ENCODE results near the gene TRIM15.

TRIM15 gene

DNA sequence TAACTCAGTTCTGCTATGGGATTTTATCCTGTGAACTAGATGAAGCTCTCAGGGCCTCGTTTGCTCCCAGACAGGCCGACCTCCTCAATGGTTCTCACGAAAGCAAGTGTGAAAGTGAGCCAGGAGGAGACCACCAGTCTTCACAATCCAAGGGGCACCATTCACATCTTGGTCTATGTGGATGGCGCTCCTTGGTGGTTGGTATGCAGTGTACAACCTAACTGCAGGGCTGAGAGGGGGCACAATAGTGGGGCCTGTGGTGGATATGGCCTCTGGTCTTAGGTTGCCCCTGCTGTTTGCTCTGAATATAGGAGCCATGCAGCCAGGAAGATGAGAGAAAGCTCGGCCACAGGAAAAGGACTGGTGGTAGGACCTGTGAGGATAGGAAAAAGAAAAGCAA is 25.2 kb downstream of the TRIM15 start:
- TF ChIP-seq ZNF274 (IDR thresholded peaks at IDR 0.05; ENCODE audit: low read depth, low read length): no peak
- no peak overlapping the region for H3K4me3 ChIP-seq (ENCODE audit: low read length)

DNA sequence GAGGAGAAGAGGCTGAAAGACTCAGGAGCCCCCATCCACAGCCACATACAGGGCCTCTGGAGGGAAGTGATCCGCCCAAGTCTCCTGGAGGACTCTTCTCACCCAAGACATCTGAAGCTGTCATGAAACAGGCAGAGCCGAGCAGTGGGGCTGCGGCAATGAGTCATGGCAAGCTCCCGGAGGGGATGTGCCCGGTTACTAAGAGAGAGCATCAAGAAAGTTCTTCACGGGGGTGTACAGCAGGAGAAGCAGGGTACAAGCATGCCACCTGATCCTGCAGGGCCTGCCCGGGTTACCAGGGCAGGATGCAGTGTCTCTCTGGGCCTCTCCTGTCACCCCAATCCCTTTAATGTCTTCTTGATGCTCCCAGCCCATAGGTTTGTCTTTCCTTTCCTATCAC is 28.7 kb downstream of the TRIM15 start:
- H3K4me3 ChIP-seq (ENCODE audit: low read length): no peak overlapping the region
- TF ChIP-seq ZNF274 (IDR thresholded peaks at IDR 0.05; ENCODE audit: low read depth, low read length): no peak

DNA sequence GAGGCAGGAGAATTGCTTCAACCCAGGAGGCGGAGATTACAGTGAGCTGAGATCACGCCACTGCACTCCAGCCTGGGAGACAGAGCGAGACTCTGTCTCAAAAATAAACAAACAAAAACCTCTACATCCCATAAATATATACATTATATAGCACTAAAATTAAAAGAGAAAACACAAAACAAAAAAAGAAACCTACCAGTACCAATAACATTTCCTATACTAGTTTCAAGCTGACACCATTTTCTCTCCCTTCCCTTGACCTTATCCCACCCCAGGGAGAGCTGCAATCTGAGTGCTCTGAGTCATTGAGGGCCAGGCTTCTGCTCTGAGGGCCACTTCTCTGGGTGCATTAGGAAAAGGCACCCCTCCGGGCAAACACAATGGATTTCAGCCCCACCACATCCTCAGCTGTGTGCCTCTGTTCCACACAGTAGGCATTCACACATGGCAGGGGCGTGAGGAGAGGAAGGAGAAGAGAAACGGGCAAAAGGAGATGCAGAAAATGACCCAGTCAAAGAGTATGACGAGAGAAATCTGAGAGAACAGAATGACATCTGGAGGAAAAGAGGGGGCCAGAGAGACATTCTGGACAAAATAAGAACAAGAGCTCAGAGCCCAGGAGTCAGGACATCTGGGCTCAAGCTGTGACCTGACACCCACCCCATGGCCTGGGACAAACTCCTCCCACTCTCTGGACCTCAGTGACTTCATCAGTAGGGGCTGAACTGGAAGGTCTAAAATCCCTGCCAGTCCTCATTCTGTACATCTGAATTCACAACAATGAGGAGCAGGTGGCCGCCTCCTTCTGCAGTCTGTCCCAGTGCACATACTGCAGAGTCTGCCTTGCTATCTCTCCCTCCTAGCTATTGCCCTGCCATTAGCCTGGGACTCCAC is 31.7 kb downstream of the TRIM15 start:
- no peak overlapping the region for H3K4me3 ChIP-seq (ENCODE audit: low read length)
- TF ChIP-seq ZNF274 (IDR thresholded peaks at IDR 0.05; ENCODE audit: low read depth, low read length): no peak

DNA sequence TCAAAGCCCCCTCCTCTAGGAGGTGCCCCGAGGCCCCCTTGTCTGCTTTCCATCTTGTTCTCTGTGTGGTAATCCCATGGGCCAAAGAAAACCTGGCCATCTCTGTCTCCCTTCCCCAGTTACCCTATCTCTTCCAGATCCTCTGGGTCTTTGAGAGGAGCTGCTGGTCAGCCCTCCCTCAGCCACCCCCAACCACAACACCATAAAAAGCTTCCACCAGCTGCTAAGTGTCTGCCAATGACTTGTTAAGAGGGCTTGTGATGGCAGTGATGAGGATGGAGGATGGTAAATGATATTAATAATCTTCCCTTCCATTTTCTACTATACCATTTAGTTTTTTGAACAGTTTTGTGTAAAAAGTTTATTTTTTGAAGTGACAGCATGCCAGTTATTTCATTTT is 32.6 kb downstream of the TRIM15 start:
- no peak for TF ChIP-seq ZNF274 (IDR thresholded peaks at IDR 0.05; ENCODE audit: low read depth, low read length)

DNA sequence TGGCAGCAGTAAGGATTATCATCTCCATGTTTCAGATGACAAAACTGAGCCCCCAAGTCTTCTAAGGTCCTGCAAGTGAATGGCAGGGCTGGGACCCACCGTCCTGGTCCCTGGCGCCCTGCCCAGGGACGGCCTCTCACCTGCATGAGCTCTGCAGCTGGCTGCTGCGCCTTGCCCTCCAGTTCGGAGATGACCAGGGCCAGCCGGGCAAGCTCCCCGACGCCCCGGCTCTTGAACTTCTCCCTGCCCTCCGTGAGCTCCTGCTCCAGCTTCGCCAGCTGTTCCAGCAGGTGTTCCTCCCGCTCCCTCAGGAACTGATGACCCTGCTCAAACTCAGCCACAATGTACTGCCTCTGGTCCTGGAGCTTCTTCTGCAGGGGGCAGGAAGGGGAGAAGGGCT is 33.0 kb downstream of the TRIM15 start:
- no peak overlapping the region for H3K4me3 ChIP-seq (ENCODE audit: low read length)
- TF ChIP-seq ZNF274 (IDR thresholded peaks at IDR 0.05; ENCODE audit: low read depth, low read length): no peak

More for the DNA sequence above, 32.6 kb downstream of the TRIM15 start:
- H3K4me3 ChIP-seq (ENCODE audit: low read length): no peak overlapping the region

DNA sequence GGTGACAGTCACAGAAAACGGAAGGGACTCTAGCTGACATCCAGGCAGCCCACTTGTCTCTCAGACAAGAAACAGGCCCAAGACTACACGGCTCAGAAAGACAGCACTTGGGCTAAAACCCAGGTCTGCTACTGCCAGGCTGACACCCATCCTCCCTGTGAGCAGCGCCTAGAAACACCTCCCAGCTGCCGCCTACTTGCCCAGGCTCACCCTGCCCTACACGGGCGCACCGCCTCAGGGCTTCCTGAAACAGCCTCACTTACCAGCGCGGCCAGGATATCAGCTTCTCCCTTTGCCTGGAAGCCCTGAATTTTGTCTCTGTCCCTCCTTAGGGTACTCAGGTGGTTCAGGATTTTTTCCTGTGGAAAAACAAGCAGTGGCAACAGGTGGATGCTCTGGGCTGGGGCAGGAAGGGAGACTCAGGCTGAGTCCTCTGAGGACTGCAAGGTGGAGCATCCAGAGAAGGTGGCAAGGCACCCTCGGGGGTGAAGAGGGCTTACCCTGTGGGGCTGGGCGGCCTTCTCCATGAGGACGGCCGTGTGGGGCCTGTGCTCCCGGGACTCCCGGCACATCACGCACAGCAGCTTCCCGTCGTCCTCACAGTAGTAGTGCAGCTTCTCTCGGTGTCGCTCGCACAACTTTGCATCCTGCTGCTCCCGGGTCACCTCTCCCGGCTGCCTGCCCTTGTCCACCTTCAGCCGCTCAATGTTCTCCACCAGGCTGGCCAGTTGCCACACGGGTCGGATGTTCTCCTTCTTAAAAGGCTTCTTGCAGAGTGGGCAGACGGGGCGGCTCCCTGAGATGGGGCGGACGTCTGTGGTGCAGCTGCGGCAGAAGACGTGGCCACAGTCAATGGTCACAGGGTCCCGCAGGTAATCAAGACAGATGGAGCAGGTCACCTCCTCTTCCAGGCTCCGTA is 35.1 kb downstream of the TRIM15 start:
- no peak overlapping the region for H3K4me3 ChIP-seq (ENCODE audit: low read length)
- no peak for TF ChIP-seq ZNF274 (IDR thresholded peaks at IDR 0.05; ENCODE audit: low read depth, low read length)

DNA sequence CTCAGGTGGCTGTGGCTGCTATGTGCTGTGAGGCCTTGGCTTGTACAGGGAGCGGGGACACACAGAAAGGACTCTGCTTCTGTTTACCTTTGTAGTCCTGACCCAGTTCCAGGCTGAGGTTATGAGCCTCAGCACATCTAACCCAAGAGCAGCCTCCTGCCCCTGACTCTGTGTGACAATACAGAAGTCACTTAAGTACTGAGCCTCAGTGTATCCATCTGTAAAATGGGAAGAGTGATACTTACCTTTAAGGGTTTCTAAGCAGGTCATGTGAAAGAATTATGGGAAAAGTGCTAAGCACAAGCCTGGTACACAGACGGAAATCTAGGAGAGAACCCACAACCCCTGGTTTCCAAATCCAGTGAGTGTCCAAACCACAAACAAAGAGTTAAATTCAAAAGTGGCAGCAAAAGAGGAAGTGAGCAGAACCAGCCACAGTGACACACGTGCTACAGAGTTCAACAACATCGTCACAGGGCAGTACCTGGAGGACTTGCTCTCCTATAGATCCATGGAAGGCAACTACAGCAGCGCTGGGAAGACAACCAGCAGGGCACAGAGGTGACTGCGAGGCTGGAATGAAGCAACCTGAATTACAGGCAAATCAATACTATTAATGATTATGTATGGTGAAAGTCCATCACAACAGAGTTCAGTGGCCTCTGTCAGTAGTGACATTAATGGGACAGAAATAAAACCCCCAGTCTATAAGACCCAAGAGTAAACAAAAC is 37.4 kb downstream of the TRIM15 start:
- TF ChIP-seq ZNF274 (IDR thresholded peaks at IDR 0.05; ENCODE audit: low read depth, low read length): no peak
- no peak overlapping the region for H3K4me3 ChIP-seq (ENCODE audit: low read length)

DNA sequence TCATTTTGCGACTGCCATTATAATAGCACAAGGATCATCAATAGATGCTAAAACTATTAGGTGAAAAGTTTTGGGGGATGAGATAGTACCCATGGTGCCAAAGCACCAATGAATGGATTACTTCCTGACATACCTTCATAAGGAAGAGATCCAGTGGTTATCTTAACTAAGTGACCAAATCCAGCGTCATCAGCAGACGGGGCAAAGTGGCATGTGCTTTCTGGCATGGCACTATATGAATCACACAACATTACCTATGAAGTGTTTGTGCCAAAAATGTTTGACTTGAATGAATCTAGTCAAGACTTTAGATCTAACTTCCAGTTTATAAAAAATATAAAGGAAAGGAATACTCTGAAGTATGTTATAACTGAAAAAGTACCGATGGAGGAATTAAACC is 39.0 kb downstream of the TRIM15 start:
- no peak for TF ChIP-seq ZNF274 (IDR thresholded peaks at IDR 0.05; ENCODE audit: low read depth, low read length)

DNA sequence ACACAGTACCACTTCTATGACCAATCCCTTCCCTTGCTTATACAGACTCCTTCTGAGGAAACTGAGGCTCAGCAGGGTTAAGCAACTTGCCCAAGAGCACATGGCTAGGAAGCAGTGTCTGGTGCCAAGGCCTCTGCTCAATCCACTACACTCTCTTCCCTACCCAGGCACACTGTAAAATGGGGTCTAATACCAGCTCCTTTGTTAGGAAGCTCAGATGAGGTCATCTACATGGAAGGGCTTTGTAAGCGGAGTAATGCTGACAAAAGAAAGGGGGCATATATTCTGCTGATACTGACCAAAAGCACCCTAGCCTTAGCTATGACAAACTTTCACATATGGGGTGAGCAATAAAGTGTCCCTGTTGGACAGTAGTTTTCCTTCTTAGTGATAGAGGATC is 40.8 kb downstream of the TRIM15 start:
- H3K4me3 ChIP-seq (ENCODE audit: low read length): no peak overlapping the region
- no peak for TF ChIP-seq ZNF274 (IDR thresholded peaks at IDR 0.05; ENCODE audit: low read depth, low read length)

More for the DNA sequence above, 39.0 kb downstream of the TRIM15 start:
- no peak overlapping the region for H3K4me3 ChIP-seq (ENCODE audit: low read length)

DNA sequence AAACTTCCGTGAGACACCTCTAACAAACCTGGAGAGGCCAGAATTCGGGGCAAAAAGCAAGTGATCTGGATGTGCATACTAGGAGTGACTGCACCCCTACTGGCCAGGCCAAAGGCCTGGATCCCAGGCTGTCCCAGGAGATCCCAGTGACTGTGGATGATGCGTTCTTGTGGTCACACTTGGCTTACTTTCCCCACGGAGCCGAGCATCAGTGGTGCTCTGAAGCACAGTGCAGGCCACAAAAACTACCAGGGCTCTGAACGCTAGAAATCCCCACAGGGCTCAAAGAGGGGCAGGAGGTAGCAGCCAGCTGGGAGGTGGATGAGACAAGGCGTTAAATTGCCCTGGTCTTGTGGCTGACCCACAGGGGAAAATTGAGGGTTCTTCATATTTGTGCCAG is 42.8 kb downstream of the TRIM15 start:
- no peak for TF ChIP-seq ZNF274 (IDR thresholded peaks at IDR 0.05; ENCODE audit: low read depth, low read length)
- H3K4me3 ChIP-seq (ENCODE audit: low read length): no peak overlapping the region

DNA sequence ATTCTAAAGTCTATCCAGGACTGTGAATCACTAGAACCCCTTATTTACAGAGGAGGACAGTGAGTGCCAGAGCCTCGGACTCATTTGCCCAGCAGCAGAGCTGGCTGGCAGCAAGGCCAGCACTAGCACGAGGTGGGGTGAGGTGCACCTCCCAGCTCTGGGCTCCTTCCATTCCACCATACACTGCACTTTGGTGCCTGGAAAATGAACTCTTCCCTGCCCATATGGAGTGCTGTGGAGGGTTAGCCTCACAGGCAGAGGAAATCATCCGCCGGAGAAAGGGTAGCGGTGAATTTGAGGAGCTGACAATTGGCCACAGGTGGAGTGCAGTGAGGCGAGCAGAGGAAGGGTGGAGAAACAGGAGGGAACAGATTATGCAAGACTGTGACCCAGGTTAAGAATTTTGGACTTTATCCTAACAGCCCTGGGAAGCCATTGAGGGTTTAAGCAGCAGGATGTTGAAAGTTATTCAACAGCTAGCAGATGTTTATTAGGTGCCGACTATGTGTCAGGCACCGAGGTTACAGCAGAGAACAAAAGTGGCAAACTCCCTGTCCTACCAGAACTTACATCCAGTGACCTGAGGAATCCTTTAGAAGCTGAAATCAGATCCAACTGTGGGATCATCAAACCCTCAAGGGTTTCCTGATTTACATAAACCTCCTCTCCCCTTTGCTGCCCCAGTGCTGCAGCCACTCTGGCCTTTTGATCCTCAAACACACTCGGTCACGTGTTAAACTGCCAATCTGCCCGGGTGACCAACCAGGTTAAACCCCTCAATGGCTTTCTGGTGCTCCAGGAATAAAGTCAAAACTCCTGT is 43.7 kb downstream of the TRIM15 start:
- TF ChIP-seq ZNF274 (IDR thresholded peaks at IDR 0.05; ENCODE audit: low read depth, low read length): no peak

DNA sequence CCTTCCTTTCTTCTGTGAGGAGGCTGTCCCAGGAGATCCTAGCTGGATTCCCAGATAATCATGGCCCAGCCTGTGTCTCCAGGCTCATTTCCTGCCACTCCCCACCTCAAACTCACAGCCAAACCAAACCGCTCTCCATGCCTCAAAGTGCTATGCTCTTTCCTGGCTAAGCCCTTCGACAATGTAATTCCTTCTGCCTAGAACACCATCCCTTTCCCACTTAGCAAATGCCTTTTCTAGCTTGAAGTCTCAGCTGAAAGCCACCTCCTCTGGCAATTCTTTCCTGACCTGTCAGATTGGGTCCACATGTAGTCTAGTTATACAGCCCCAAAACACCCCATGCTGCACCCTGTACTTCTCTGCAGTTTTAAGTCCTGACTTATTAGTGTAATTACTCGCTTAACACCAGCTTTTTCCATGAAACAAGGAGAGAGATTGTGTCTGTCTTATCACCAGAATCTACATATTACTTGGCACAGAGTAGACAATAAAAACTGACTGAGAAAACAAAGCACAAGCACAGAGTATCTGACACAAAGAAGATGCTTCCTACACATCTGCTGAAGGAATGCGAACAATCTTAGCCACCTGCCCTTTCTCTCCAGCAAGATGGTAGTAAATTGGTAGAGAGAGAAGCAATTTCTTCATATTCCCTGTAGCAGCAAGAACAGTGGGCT is 44.4 kb downstream of the TRIM15 start:
- no peak overlapping the region for H3K4me3 ChIP-seq (ENCODE audit: low read length)
- no peak for TF ChIP-seq ZNF274 (IDR thresholded peaks at IDR 0.05; ENCODE audit: low read depth, low read length)

More for the DNA sequence above, 43.7 kb downstream of the TRIM15 start:
- no peak overlapping the region for H3K4me3 ChIP-seq (ENCODE audit: low read length)

DNA sequence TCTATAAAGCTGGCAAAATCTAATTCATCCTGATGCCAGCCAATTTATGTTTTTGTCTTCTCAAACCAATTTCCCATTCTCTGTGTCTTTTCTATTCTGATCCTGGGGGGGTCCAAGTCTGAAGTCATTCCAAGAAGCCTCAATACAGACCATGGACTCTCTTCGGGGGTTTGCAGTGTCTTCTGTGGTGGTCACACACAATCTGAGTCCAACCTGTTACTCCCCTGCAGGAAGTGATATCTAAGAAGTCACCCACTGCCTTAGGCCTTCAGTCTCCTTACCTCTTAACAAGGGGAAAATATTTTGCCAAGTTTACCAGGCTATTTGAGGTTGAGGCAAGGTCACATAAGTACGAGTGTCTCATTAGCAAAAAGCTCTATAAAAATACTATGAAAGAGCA is 48.0 kb downstream of the TRIM15 start:
- peak overlapping the region; percentile 97 for H3K4me3 ChIP-seq (ENCODE audit: low read length)
- no peak for TF ChIP-seq ZNF274 (IDR thresholded peaks at IDR 0.05; ENCODE audit: low read depth, low read length)

All from GM08714 (cell line).